OCI-LY7 (cell line): ENCODE results near the gene TRIM14. TPM values are rescaled to one million over a fixed set of nuclear protein-coding genes. Genes with fewer than 3 reads are reported as not detected.

Experiments
- BruUV-seq: library from RNA; stranded (reverse); fragments of 400-500 nt; replicated peaks from 2 replicates; lab custom pipeline; 2021; lab: Mats Ljungman, UMichigan
- CTCF ChIA-PET: fragments of 300-600 bp; sonication (Branson Sonifier 250); formaldehyde crosslinking; loops from one replicate; lab custom pipeline; 2022; ENCODE audit warnings: antibody characterized with exemption; ENCODE audit not compliant: unreplicated experiment; lab: Charles Lee
- POLR2A ChIA-PET: fragments of 300-600 bp; sonication (Branson Sonifier 250); formaldehyde crosslinking; loops from one replicate; lab custom pipeline; 2022; ENCODE audit warnings: antibody characterized with exemption; lab: Charles Lee
- DNase-seq: peaks from one replicate; pipeline ENCODE4 v3.0.0-alpha.2; 2015; ENCODE audit warnings: low spot score
- H2AFZ ChIP-seq: fragments of 200-600 bp; sonication (generic), shearing (Covaris generic); 2 replicates; pipeline ENCODE4 v1.6.1; 2014; ENCODE audit warnings: mild to moderate bottlenecking, antibody characterized with exemption, low read length, moderate library complexity
- H3K27ac ChIP-seq: fragments of 200-600 bp; sonication (generic); 2 replicates; pipeline ENCODE4 v1.5.1; 2014; ENCODE audit warnings: mixed run types, low read depth, mild to moderate bottlenecking, moderate library complexity, low read length, inconsistent platforms; ENCODE audit not compliant: poor library complexity, severe bottlenecking
- H3K36me3 ChIP-seq: fragments of 200-600 bp; sonication (generic); 2 replicates; pipeline ENCODE4 v1.6.1; 2014; ENCODE audit warnings: mild to moderate bottlenecking, antibody characterized with exemption, low read length, moderate library complexity, mixed read lengths; ENCODE audit not compliant: insufficient read depth
- H3K4me1 ChIP-seq: fragments of 200-600 bp; sonication (generic); 2 replicates; pipeline ENCODE4 v1.5.1; 2014; ENCODE audit warnings: mild to moderate bottlenecking, low read length; ENCODE audit not compliant: insufficient read depth, poor library complexity, severe bottlenecking
- H3K4me2 ChIP-seq: fragments of 200-600 bp; sonication (generic); 2 replicates; pipeline ENCODE4 v1.6.1; 2014; ENCODE audit warnings: mild to moderate bottlenecking, low read length
- H3K4me3 ChIP-seq: fragments of 200-600 bp; sonication (generic); 2 replicates; pipeline ENCODE4 v1.5.1; 2014; ENCODE audit warnings: mild to moderate bottlenecking, low read depth, low read length; ENCODE audit not compliant: poor library complexity, severe bottlenecking
- H3K79me2 ChIP-seq: fragments of 200-600 bp; sonication (generic); 2 replicates; pipeline ENCODE4 v1.6.1; 2016; ENCODE audit warnings: low read depth, mild to moderate bottlenecking, low read length, moderate library complexity, mixed read lengths; ENCODE audit not compliant: insufficient read depth
- H3K9me2 ChIP-seq: fragments of 200-600 bp; sonication (generic); 2 replicates; pipeline ENCODE4 v1.6.1; 2016; ENCODE audit warnings: mild to moderate bottlenecking, low read length, mixed read lengths; ENCODE audit not compliant: insufficient read depth
- H3K9me3 ChIP-seq: fragments of 200-600 bp; sonication (generic); 2 replicates; pipeline ENCODE4 v1.6.1; 2014; ENCODE audit warnings: mild to moderate bottlenecking, mixed run types, low read length, mixed read lengths
- H4K20me1 ChIP-seq: fragments of 200-600 bp; sonication (generic); 2 replicates; pipeline ENCODE4 v1.6.1; 2014; ENCODE audit warnings: mild to moderate bottlenecking, antibody characterized with exemption, low read length, moderate library complexity, mixed read lengths; ENCODE audit not compliant: insufficient read depth
- EZH2phosphoT487 ChIP-seq: fragments of 200-600 bp; sonication (generic); IDR thresholded peaks from 2 replicates; pipeline ENCODE4 v1.6.1; 2018; ENCODE audit warnings: low read depth, borderline replicate concordance, mild to moderate bottlenecking, mixed run types, antibody characterized with exemption, low read length, moderate library complexity, mixed read lengths
- intact Hi-C: fragments of 100-400 bp; cut with micrococcal nuclease; formaldehyde crosslinking; loops from one replicate; pipeline ENCODE4 v1.10.0; 2022; ENCODE audit not compliant: unreplicated experiment
- total RNA-seq, 2 experiments: library from RNA; depleted of rRNA in 1 of 2; stranded (reverse); fragments of >200 nt in 1 of 2; shearing (Covaris generic) in 1 of 2; gene quantifications; 2 replicates each; pipeline ENCODE4 v1.2.3, GENCODE V29; 2014 to 2022
- TF ChIP-seq, protein P1 (sequence below): fragments of 200-600 bp; sonication (generic); conservative IDR thresholded peaks from 2 replicates; pipeline ENCODE4 v1.5.1; 2014; ENCODE audit warnings: mild to moderate bottlenecking, antibody characterized with exemption, low read length, moderate library complexity, mixed read lengths

Gene TRIM14
- total RNA-seq, 2 experiments from 2014 or later: 21.4 to 26.0 TPM

DNA sequence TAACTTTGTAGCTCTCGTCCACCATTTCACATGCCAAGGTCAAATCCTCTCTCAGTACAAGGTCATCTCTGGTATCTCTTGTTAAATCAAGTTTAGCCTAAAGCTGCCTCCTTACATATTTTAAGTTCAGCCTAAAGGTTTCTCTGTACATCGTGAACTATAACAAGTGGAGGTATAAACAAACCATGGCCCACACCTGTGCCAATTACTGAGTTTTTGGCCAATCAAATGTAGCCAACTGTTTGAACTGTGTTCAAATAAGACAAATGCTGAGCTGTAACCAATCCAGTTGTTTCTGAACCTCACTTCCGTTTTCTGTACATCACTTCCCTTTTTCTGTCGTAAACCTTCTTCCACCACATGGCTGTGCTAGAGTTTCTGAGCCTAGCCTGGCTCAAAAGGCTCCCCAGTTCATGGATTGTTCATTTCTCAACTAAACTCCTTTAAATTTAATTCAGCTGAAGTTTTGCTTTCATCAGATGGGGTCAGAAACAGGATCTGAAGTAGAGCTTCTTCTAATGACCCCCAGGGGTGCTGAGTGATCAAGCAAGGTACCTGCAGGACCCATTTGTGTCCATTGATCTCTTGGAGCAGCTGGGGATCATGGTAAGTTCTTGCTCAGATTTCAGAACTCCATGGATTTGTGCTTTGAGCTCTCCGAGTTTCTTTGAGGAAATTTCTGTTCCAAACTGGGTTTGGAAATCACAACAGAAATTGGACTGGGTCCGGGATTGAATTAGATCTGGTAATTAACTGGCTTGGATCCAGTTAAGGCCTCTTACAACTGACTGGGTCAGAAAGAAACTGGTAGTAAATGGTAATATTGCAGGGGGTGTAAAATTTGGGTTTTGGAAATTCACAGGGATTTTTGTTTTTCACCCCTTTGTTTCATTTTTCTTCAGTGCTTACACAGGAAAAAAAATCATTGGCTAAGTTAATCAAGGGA is 73.5 kb downstream of the TRIM14 start:
- Histone ChIP-seq H3K9me2 (no peaks in the 10 kb centered on the region), H3K9me3 (0 out of 2 replicates have a peak, but pooled peaks cover 4% of the 10 kb centered on the region), H3K4me3 (peak overlapping the region; percentile 72), H3K4me1 (peaks cover 55% of the 10 kb centered on the region), H4K20me1 (no peaks in the 10 kb centered on the region), H3K4me2 (peak overlapping the region; percentile 68), H2AFZ (peak overlapping the region; percentile 92; the same call in 1 of the 2 replicates), H3K27ac (peak overlapping the region; percentile 75), H3K79me2 (peaks cover 44% of the 10 kb centered on the region), H3K36me3 (peaks cover 23% of the 10 kb centered on the region)
- TSS peak; percentile 92 for BruUV-seq
- ChIA-PET CTCF (interaction anchor here (0.8 to 1.6 kb wide), 2 partner anchors 11 kb away, joined by 3 to 5 read pairs; partner anchors contain the start of gene NANS), POLR2A (interaction anchor here (0.8 to 4.3 kb wide), 16 partner anchors 8 to 348 kb away, joined by 3 to 41 read pairs (median 3); partner anchors contain the start of genes NANS and XPA)
- intact Hi-C loops: no loop called here
- TF ChIP-seq EZH2phosphoT487: no peak
- TF ChIP-seq, protein P1, sequence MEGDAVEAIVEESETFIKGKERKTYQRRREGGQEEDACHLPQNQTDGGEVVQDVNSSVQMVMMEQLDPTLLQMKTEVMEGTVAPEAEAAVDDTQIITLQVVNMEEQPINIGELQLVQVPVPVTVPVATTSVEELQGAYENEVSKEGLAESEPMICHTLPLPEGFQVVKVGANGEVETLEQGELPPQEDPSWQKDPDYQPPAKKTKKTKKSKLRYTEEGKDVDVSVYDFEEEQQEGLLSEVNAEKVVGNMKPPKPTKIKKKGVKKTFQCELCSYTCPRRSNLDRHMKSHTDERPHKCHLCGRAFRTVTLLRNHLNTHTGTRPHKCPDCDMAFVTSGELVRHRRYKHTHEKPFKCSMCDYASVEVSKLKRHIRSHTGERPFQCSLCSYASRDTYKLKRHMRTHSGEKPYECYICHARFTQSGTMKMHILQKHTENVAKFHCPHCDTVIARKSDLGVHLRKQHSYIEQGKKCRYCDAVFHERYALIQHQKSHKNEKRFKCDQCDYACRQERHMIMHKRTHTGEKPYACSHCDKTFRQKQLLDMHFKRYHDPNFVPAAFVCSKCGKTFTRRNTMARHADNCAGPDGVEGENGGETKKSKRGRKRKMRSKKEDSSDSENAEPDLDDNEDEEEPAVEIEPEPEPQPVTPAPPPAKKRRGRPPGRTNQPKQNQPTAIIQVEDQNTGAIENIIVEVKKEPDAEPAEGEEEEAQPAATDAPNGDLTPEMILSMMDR: peak; percentile 58
- DNase-seq: peak; percentile 92

DNA sequence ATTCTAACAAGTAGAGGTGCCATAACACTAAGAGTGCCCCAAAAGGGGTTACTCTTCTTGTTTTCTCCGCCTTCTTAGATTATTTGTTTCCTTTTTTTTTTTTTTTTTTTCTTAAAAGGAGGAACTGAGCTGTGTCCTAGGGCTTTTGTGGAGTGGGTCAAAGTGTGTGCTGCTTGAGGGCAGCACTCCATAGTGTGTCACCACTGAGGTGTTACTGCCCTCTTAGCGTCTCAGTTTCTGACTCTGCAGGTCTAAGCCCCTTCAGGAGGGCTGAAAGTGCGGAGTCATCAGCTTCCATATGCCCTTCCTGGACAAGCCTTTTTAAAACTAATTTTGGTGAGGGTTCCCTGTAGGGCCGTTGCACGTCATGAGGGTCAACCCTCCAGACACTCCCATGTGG is 75.1 kb downstream of the TRIM14 start:
- Histone ChIP-seq H3K79me2 (peaks cover 34% of the 10 kb centered on the region), H3K4me3 (no peak overlapping the region), H3K9me2 (no peaks in the 10 kb centered on the region), H3K27ac (no peak overlapping the region), H3K36me3 (peaks cover 17% of the 10 kb centered on the region), H3K9me3 (0 out of 2 replicates have a peak, but pooled peaks cover 4% of the 10 kb centered on the region), H4K20me1 (no peaks in the 10 kb centered on the region), H3K4me2 (no peak overlapping the region), H3K4me1 (peaks cover 71% of the 10 kb centered on the region), H2AFZ (peak overlapping the region; percentile 25; the same call in 1 of the 2 replicates)
- intact Hi-C loops: no loop called here
- no peak for DNase-seq
- no TSS peak for BruUV-seq
- CTCF ChIA-PET: interaction anchor here (0.5 to 0.6 kb wide), 2 partner anchors 9 to 85 kb away, joined by 3 to 5 read pairs; no protein-coding TSS in a partner anchor
- POLR2A ChIA-PET: interaction anchor here (0.6 to 1.3 kb wide), 4 partner anchors 12 to 63 kb away, joined by 3 to 4 read pairs (median 4); partner anchors contain the start of gene NANS
- TF ChIP-seq EZH2phosphoT487: no peak
- TF ChIP-seq, protein P1: no peak
